ENCODE data around the gene ME2. TPM values are rescaled to one million over a fixed set of nuclear protein-coding genes. Genes with fewer than 3 reads are reported as not detected.
"Not testable (repeated sequence)": the region's sequence is repeated elsewhere in the genome, so short reads cannot be mapped to it uniquely, and the experiment has no call there.

ME2 gene
- total RNA-seq, 6 experiments from 2014 or later: 12.3 to 32.4 (median 19.5) TPM

DNA sequence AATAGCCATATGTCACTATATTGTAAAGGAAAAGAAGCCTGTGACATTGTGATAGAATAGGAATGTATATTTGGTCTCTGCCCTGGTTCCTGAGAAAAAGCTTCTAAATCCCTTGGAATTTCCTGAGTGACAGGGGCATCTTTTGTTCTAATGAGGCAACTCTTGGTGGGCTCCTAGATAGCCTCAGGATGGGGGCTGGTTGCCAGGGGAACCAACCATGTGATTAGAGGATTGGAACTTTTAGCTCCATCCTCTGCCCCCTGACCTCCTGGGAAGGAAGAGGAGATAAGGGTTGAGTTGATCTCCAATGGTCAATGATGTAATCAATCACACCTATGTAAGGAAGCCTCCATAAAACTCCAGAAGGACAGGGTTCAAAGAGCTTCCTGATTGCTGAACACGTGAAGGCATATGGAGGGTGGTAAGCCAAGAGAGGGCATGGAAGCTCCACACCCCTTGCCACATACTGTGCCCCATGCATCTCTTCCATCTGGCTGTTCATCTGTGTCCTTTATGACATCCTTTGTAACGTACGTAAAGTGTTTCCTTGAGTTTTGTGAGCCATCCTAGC is 2.9 kb upstream of the ME2 start:
- ATAC-seq (no peak), DNase-seq (no peak)
- WGBS (ENCODE audit: insufficient coverage, low coverage, low lambda C conversion rate, missing lambda C conversion rate): 54% methylated on average over 3 of the region's 3 CpGs
- Histone ChIP-seq H3K4me3 (no peak overlapping the region), H3K4me1 (peaks cover 0 to 6% (median 0%) of the 10 kb centered on the region in 4 donors), H3K27me3 (no peaks in the 10 kb centered on the region), H3K36me3 (no peaks in the 10 kb centered on the region), H3K27ac (no peak overlapping the region), H3K9me3 (no peaks in the 10 kb centered on the region)
- no peak for TF ChIP-seq POLR2A (IDR thresholded peaks at IDR 0.05)
- TF ChIP-seq, protein P1, sequence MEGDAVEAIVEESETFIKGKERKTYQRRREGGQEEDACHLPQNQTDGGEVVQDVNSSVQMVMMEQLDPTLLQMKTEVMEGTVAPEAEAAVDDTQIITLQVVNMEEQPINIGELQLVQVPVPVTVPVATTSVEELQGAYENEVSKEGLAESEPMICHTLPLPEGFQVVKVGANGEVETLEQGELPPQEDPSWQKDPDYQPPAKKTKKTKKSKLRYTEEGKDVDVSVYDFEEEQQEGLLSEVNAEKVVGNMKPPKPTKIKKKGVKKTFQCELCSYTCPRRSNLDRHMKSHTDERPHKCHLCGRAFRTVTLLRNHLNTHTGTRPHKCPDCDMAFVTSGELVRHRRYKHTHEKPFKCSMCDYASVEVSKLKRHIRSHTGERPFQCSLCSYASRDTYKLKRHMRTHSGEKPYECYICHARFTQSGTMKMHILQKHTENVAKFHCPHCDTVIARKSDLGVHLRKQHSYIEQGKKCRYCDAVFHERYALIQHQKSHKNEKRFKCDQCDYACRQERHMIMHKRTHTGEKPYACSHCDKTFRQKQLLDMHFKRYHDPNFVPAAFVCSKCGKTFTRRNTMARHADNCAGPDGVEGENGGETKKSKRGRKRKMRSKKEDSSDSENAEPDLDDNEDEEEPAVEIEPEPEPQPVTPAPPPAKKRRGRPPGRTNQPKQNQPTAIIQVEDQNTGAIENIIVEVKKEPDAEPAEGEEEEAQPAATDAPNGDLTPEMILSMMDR (IDR thresholded peaks at IDR 0.05): no peak
- intact Hi-C loops (cut with DNase I): no loop called here

DNA sequence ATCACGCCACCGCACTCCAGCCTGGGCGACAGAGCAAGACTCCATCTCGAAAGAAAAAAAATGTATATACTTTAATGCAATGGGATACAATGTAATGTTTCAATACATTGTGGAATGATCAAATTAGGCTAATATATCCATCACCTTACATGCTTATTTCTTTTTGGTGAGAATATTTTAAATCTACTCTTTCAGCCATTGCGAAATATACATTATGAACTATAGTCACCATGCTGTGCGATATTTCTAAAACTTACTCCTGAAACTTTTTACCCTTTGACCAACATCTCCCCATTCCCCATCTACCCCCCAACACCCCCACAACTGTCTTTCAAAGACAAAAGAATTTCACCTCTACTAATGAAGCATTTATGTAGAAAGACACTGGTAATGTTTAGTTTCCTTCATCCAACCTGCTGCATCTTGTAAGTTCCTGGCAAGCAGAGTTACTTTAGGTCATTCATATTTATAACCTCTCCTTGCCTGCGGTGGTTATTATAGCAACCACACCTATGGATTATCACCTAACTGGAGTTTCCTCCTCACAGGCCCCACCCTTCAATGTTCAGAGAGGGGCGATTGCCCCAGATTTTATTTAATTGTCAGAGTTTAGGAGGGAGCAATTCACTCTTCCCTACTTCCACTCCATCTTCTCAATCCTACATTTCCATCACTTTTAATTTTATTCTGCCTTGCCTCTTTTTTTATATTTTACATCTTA is 1.2 kb upstream of the ME2 start:
- Histone ChIP-seq H3K9me3 (no peaks in the 10 kb centered on the region), H3K4me1 (peaks cover 0 to 6% (median 0%) of the 10 kb centered on the region in 4 donors), H3K4me3 (peak overlapping the region in 2 of 3 donors; percentile 84 to 96), H3K36me3 (no peaks in the 10 kb centered on the region), H3K27ac (peak overlapping the region in 1 of 3 donors; percentile 87), H3K27me3 (no peaks in the 10 kb centered on the region)
- DNase-seq (no peak), ATAC-seq (no peak)
- TF ChIP-seq POLR2A (IDR thresholded peaks at IDR 0.05): no peak
- TF ChIP-seq, protein P1 (IDR thresholded peaks at IDR 0.05): no peak
- WGBS (ENCODE audit: insufficient coverage, low coverage, low lambda C conversion rate, missing lambda C conversion rate): 74% methylated on average over 8 of the region's 8 CpGs
- intact Hi-C loops (cut with DNase I): no loop called here

DNA sequence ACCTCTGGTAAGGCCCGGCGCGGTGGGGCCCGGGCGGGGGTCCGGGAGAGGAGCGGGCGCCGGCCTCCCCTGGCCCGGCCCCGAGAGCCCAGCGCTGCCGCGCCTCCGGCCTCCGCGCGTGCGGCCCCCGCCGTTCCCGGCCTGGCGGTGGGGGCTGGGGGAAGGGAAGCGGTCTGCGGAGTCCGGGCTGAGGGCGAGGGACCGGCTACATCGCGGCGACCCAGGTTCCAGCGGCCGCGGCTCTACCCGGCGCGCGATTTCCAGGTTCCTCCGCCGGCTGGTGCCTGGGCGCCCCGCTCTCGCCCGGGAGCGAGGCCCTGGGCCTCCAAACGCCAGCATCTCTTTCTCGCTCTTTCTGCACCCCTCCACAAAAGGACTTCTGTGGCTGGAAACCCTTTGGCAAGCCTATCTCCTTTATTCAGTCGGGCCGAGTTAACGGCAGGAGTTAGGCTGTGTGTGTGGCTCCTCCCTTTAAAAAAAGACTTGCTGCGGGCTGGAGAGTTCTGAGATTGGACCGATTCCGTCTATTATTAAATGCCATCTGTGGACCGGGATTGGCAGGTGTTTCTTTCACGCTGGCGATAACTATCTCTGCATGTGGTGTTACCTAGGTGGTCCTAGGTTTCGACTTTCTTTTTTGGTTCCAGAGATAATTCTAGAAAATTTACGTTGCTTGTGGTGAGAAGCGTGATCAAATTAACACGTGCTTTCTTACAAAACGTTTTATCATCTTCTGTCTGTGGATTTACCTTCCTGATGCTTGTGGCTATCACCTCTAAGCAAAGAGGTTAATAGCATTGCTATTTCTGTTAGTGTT is 592 bp downstream of the ME2 start:
- H3K4me1 ChIP-seq: peaks cover 0 to 6% (median 0%) of the 10 kb centered on the region in 4 donors
- intact Hi-C loops (cut with DNase I): no loop called here
- peak overlapping the region; percentile 87 to 91 (median 87) for H3K27ac ChIP-seq
- H3K4me3 ChIP-seq: peak overlapping the region; percentile 73 to 96 (median 84)
- no peaks in the 10 kb centered on the region for H3K9me3 ChIP-seq
- WGBS (ENCODE audit: insufficient coverage, low coverage, low lambda C conversion rate, missing lambda C conversion rate): 0% methylated on average over 14 of the region's 61 CpGs
- DNase-seq: peak in 1 of 3 donors; percentile 58
- TF ChIP-seq, protein P1 (IDR thresholded peaks at IDR 0.05): no peak
- TF ChIP-seq POLR2A (IDR thresholded peaks at IDR 0.05): no peak
- H3K36me3 ChIP-seq: no peaks in the 10 kb centered on the region
- ATAC-seq: peak; percentile 39 to 57 (median 44)
- no peaks in the 10 kb centered on the region for H3K27me3 ChIP-seq

DNA sequence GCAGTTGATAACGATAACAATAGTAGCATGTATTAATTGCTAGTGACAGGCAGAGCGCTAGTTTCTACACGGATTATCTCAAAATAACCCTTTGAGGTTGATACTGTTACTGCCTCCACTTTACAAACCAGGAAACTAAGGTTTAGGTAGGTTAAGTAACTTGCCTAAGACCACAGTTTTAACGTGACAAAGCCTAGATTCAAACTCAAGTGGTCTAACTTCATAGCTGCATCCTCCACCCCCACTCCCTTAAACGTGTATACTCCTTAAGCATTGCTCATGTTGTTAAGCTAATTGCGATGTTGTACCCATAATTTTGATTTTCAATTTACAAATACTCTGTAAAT is 1.2 kb downstream of the ME2 start:
- 31% methylated on average over 6 of the region's 6 CpGs for WGBS (ENCODE audit: insufficient coverage, low coverage, low lambda C conversion rate, missing lambda C conversion rate)
- DNase-seq: no peak
- TF ChIP-seq, protein P1 (IDR thresholded peaks at IDR 0.05): no peak
- TF ChIP-seq POLR2A (IDR thresholded peaks at IDR 0.05): no peak
- no peaks in the 10 kb centered on the region for H3K9me3 ChIP-seq
- H3K36me3 ChIP-seq: no peaks in the 10 kb centered on the region
- H3K4me1 ChIP-seq: peaks cover 0 to 6% (median 0%) of the 10 kb centered on the region in 4 donors
- peak overlapping the region; percentile 73 to 96 (median 84) for H3K4me3 ChIP-seq
- H3K27me3 ChIP-seq: no peaks in the 10 kb centered on the region
- no peak for ATAC-seq
- peak overlapping the region in 1 of 3 donors; percentile 87 for H3K27ac ChIP-seq
- intact Hi-C loops (cut with DNase I): no loop called here

DNA sequence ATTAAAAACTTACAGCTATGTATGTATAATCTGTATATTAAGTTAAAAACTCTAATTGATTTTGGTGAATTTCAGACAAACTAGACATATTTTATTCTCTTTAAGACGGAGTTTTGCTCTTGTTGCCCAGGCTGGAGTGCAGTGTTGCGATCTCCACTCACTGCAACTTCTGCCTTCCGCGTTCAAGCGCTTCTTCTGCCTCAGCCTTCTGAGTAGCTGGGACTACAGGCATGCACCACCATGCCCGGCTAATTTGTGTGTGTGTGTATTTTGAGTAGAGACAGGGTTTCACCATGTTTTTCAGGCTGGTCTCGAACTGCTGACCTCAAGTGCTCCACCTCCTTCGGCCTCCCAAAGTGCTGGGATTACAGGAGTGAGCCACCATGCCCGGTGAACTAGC is 2.0 kb downstream of the ME2 start:
- H3K36me3 ChIP-seq; DNase-seq; H3K4me1 ChIP-seq; intact Hi-C loops (cut with DNase I); H3K27ac ChIP-seq; ATAC-seq; H3K9me3 ChIP-seq; H3K27me3 ChIP-seq; H3K4me3 ChIP-seq: not testable (repeated sequence)
- 80% methylated on average over 9 of the region's 9 CpGs for WGBS (ENCODE audit: insufficient coverage, low coverage, low lambda C conversion rate, missing lambda C conversion rate)
